Upper lobe of left lung (tissue), 4 donors: ENCODE data around the gene SNX18.
"Not testable (repeated sequence)": the region's sequence is repeated elsewhere in the genome, so short reads cannot be mapped to it uniquely, and the experiment has no call there.

Source experiments
- EP300 ChIP-seq, 4 donors: sonication (generic); formaldehyde crosslinking; IDR thresholded peaks; one replicate each; pipeline ENCODE4 v1.5.1; 2017; ENCODE audit warnings: antibody characterized with exemption in 4 of 4, control low read depth in 2 of 4
- POLR2A ChIP-seq, 4 donors: fragments of 450-650 bp; IDR thresholded peaks; one replicate each; pipeline ENCODE4 v1.5.1; 2016 to 2017; ENCODE audit warnings: antibody characterized with exemption in 4 of 4, mild to moderate bottlenecking in 2 of 4
- POLR2AphosphoS5 ChIP-seq, 2 donors: sonication (generic); formaldehyde crosslinking; IDR thresholded peaks; one replicate each; pipeline ENCODE4 v1.5.1; 2017; ENCODE audit warnings: antibody characterized with exemption in 2 of 2
- TF ChIP-seq, protein P1 (sequence below), 6 experiments: fragments of 450-650 bp in 4 of 6; fragments of 200-600 bp in 2 of 6; sonication (generic) in 2 of 6; IDR thresholded peaks; one replicate each; pipeline ENCODE4 v1.5.1; 2016 to 2019; ENCODE audit warnings: antibody characterized with exemption in 6 of 6

GRCh38 chr5:54485659-54486058 lies 31.9 kb upstream of the SNX18 start:
- TF ChIP-seq, protein P1, sequence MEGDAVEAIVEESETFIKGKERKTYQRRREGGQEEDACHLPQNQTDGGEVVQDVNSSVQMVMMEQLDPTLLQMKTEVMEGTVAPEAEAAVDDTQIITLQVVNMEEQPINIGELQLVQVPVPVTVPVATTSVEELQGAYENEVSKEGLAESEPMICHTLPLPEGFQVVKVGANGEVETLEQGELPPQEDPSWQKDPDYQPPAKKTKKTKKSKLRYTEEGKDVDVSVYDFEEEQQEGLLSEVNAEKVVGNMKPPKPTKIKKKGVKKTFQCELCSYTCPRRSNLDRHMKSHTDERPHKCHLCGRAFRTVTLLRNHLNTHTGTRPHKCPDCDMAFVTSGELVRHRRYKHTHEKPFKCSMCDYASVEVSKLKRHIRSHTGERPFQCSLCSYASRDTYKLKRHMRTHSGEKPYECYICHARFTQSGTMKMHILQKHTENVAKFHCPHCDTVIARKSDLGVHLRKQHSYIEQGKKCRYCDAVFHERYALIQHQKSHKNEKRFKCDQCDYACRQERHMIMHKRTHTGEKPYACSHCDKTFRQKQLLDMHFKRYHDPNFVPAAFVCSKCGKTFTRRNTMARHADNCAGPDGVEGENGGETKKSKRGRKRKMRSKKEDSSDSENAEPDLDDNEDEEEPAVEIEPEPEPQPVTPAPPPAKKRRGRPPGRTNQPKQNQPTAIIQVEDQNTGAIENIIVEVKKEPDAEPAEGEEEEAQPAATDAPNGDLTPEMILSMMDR (IDR thresholded peaks at IDR 0.05): not testable (repeated sequence)
- not testable (repeated sequence) for TF ChIP-seq POLR2A, EP300, POLR2AphosphoS5 (IDR thresholded peaks at IDR 0.05)
